PC-9 (cell line): Measurements from ENCODE around the gene ABCB9. TPM values are rescaled to one million over a fixed set of nuclear protein-coding genes. Genes with fewer than 3 reads are reported as not detected.
A peak's percentile ranks its signal among the peaks of the same experiment; 100 is the strongest.

Experiments used
- BruUV-seq: library from RNA; stranded (reverse); fragments of 400-500 nt; replicated peaks from 2 replicates; lab custom pipeline; 2021; lab: Mats Ljungman, UMichigan
- CTCF ChIA-PET: fragments of 300-600 bp; sonication (Branson Sonifier 250); formaldehyde crosslinking; loops from one replicate; lab custom pipeline; 2022; ENCODE audit warnings: antibody characterized with exemption; lab: Charles Lee
- POLR2A ChIA-PET: fragments of 300-600 bp; sonication (Branson Sonifier 250); formaldehyde crosslinking; loops from one replicate; lab custom pipeline; 2022; ENCODE audit warnings: antibody characterized with exemption; ENCODE audit not compliant: unreplicated experiment; lab: Charles Lee
- DNase-seq, 2 experiments: peaks; one replicate each; pipeline versions ENCODE4 v3.0.0 to v3.0.0-alpha.2; 2015 to 2022; ENCODE audit warnings: mixed read lengths in 1 of 2
- H2AFZ ChIP-seq: fragments of 200-600 bp; sonication (generic); 2 replicates; pipeline ENCODE4 v1.8.1; 2017; ENCODE audit warnings: antibody characterized with exemption
- H3F3A ChIP-seq: fragments of 200-600 bp; sonication (generic); 2 replicates; pipeline ENCODE4 v1.8.1; 2017; ENCODE audit warnings: antibody characterized with exemption, mild to moderate bottlenecking, low read depth; ENCODE audit not compliant: insufficient read depth
- H3K27ac ChIP-seq: fragments of 200-600 bp; sonication (generic); 2 replicates; pipeline ENCODE4 v1.6.1; 2016; ENCODE audit warnings: mixed run types
- H3K27me3 ChIP-seq: fragments of 200-600 bp; sonication (generic); 2 replicates; pipeline ENCODE4 v1.6.1; 2016; ENCODE audit warnings: low read depth, mixed run types; ENCODE audit not compliant: insufficient read depth
- H3K36me3 ChIP-seq: fragments of 200-600 bp; sonication (generic); 2 replicates; pipeline ENCODE4 v1.6.1; 2016; ENCODE audit warnings: low read depth, mixed run types
- H3K4me1 ChIP-seq: fragments of 200-600 bp; sonication (generic); replicated peaks from 2 replicates; pipeline ENCODE4 v1.6.1; 2016; ENCODE audit warnings: mixed run types; ENCODE audit not compliant: insufficient read depth
- H3K4me2 ChIP-seq: fragments of 200-600 bp; sonication (generic); 2 replicates; pipeline ENCODE4 v1.6.1; 2017; ENCODE audit warnings: mixed run types
- H3K4me3 ChIP-seq: fragments of 200-600 bp; sonication (generic); 2 replicates; pipeline ENCODE4 v1.6.1; 2016; ENCODE audit warnings: mixed run types
- H3K79me2 ChIP-seq: fragments of 200-600 bp; sonication (generic); 2 replicates; pipeline ENCODE4 v1.6.1; 2017; ENCODE audit warnings: low read depth, mixed run types
- H3K9me2 ChIP-seq: fragments of 200-600 bp; sonication (generic); 2 replicates; pipeline ENCODE4 v1.8.1; 2017; ENCODE audit warnings: mild to moderate bottlenecking; ENCODE audit not compliant: insufficient read depth
- H3K9me3 ChIP-seq: fragments of 200-600 bp; sonication (generic); 2 replicates; pipeline ENCODE4 v1.8.1; 2016; ENCODE audit warnings: low read depth; ENCODE audit not compliant: insufficient read depth
- H4K20me1 ChIP-seq: fragments of 200-600 bp; sonication (generic); 2 replicates; pipeline ENCODE4 v1.8.1; 2017; ENCODE audit not compliant: insufficient read depth
- CTCF ChIP-seq: fragments of 200-600 bp; sonication (generic); conservative IDR thresholded peaks from 2 replicates; pipeline ENCODE4 v1.6.1; 2017; ENCODE audit warnings: mixed run types, antibody characterized with exemption, mild to moderate bottlenecking, moderate library complexity
- EZH2 ChIP-seq: fragments of 200-600 bp; sonication (generic); IDR thresholded peaks from 2 replicates; pipeline ENCODE4 v1.8.0; 2017; ENCODE audit warnings: antibody characterized with exemption, low read depth
- intact Hi-C: fragments of 100-400 bp; cut with micrococcal nuclease; formaldehyde crosslinking; loops from one replicate; pipeline ENCODE4 v1.10.0; 2022; ENCODE audit not compliant: unreplicated experiment
- total RNA-seq: library from RNA; stranded (reverse); gene quantifications from 2 replicates; pipeline ENCODE4 v1.2.3, GENCODE V29; 2021

ABCB9 gene
- total RNA-seq, 1 experiment from 2014 or later: 13.0 TPM

- intact Hi-C loops: no loop called here
Observed at GRCh38 chr12:122903693-122904034, 62.6 kb downstream of the ABCB9 start.

GRCh38 chr12:122902854-122903692 is 63.2 kb downstream of the ABCB9 start:
- H3K9me3 ChIP-seq: no peaks in the 10 kb centered on the region
- H3K9me2 ChIP-seq: no peaks in the 10 kb centered on the region
- no peaks in the 10 kb centered on the region for H3K36me3 ChIP-seq
- no peak overlapping the region for H3K4me3 ChIP-seq
- CTCF ChIA-PET: no interaction called here
- H3K4me2 ChIP-seq: no peak overlapping the region
- no peaks in the 10 kb centered on the region for H3K79me2 ChIP-seq
- H3F3A ChIP-seq: peaks cover 23% of the 10 kb centered on the region
- intact Hi-C loops: no loop called here
- TF ChIP-seq CTCF (no peak), EZH2 (no peak)
- H3K4me1 ChIP-seq: peaks cover 21% of the 10 kb centered on the region
- H2AFZ ChIP-seq: no peak overlapping the region
- BruUV-seq: no TSS peak
- no peak for DNase-seq
- no peaks in the 10 kb centered on the region for H4K20me1 ChIP-seq
- POLR2A ChIA-PET: no interaction called here
- no peaks in the 10 kb centered on the region for H3K27me3 ChIP-seq
- no peak overlapping the region for H3K27ac ChIP-seq

More at GRCh38 chr12:122903693-122904034, 62.6 kb downstream of the ABCB9 start:
- H3K36me3 ChIP-seq: no peaks in the 10 kb centered on the region
- H4K20me1 ChIP-seq: no peaks in the 10 kb centered on the region
- no peak overlapping the region for H2AFZ ChIP-seq
- no peak for DNase-seq
- no peaks in the 10 kb centered on the region for H3K79me2 ChIP-seq
- H3K4me2 ChIP-seq: no peak overlapping the region
- POLR2A ChIA-PET: no interaction called here
- peaks cover 17% of the 10 kb centered on the region for H3F3A ChIP-seq
- no peaks in the 10 kb centered on the region for H3K9me2 ChIP-seq
- H3K4me1 ChIP-seq: peaks cover 15% of the 10 kb centered on the region
- no peak overlapping the region for H3K27ac ChIP-seq
- no TSS peak for BruUV-seq
- no peaks in the 10 kb centered on the region for H3K9me3 ChIP-seq
- H3K4me3 ChIP-seq: no peak overlapping the region
- H3K27me3 ChIP-seq: no peaks in the 10 kb centered on the region
- TF ChIP-seq EZH2 (no peak), CTCF (no peak)
- CTCF ChIA-PET: interaction anchor here (0.7 kb wide), 1 partner anchor 26 kb away, joined by 3 read pairs; no protein-coding TSS in a partner anchor

GRCh38 chr12:122899887-122900286 is 66.4 kb downstream of the ABCB9 start:
- intact Hi-C loops: loop anchor here (2.0 kb wide), 1 partner anchor 17 kb away; no protein-coding TSS in a partner anchor
- Histone ChIP-seq H3K4me2 (no peak overlapping the region), H3F3A (peaks cover 37% of the 10 kb centered on the region), H3K9me2 (no peaks in the 10 kb centered on the region), H3K27me3 (no peaks in the 10 kb centered on the region), H2AFZ (no peak overlapping the region), H3K4me3 (no peak overlapping the region), H3K9me3 (no peaks in the 10 kb centered on the region), H4K20me1 (no peaks in the 10 kb centered on the region), H3K79me2 (peaks cover 19% of the 10 kb centered on the region), H3K4me1 (peaks cover 40% of the 10 kb centered on the region), H3K27ac (peak overlapping the region; percentile 79; the same call in 1 of the 2 replicates), H3K36me3 (no peaks in the 10 kb centered on the region)
- TF ChIP-seq CTCF (no peak), EZH2 (no peak)
- no TSS peak for BruUV-seq
- POLR2A ChIA-PET: no interaction called here
- DNase-seq: no peak
- CTCF ChIA-PET: interaction anchor here (0.6 to 0.7 kb wide), 2 partner anchors 151 to 334 kb away, joined by 4 to 6 read pairs; no protein-coding TSS in a partner anchor
